Epithelial cell of prostate (primary cell): ENCODE data around the gene RNF150.
"Not testable (repeated sequence)": the region's sequence is repeated elsewhere in the genome, so short reads cannot be mapped to it uniquely, and the experiment has no call there.

ENCODE experiments used
- DNase-seq: peaks from one replicate; pipeline ENCODE4 v3.0.0-alpha.2; 2011; ENCODE audit warnings: low read depth, low spot score
- H3K27ac ChIP-seq: fragments of 450-650 bp; 2 replicates; pipeline ENCODE4 v1.5.1; 2017; ENCODE audit warnings: mild to moderate bottlenecking

Gene RNF150

DNA sequence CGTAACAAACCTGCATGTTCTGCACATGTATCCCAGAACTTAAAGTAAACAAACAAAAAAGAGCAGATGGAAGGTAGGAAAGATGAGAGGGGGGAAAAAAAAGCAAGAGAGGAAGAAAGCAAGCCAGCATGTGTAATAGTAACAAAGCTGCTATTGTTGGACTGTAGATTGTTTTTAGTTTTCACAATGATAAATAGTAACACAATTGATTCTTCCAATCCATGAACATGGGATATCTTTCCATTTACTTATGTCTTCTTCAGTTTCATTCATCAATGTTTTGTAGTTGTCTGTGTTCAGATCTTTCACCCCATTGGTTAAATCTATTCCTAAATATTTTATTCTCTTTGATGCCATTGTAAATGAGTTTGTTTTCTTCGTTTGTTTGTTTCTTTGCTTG is 292.1 kb downstream of the RNF150 start:
- no peak for DNase-seq
- no peak overlapping the region for H3K27ac ChIP-seq

DNA sequence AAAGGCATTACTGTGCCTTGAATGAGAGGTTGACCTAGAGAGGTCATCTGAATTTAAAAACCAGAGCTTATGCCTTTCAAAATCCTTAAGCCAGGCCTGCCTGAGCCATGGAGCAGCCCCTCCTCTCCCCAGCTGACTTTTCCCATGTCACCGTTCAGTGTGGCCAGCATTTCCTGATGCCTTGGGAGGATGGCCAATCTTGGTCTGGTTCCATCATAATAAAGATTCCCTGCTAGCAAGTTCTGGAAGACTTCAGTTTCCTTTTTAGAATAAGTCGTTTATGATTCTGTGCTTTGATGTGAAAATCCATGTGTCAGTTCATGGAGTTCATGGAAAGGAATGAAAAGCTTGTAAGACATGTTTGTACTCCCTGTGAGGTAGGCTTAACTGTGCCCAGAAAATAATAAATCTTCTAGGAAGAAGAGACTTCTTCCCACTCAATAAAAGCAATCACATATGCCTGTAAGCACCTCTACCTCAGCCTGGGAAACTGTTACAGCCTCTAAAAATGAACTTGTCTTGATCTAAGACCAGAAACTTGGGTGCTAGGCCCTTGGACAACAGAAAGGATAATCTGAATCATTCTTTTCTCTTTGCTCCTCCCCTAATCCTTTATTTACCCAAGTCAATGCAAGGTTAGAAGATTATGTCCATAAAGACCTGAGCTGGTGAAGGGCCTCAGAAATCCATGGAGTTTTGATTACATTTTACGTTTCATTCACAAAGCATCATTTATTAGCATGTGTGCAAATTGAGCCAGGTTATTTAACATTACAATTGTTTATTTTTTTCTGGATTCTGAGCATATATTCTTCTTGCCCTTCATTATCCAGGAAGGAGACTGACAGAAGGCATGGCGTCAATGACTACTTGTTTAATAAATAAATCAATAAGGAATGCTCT is 293.1 kb downstream of the RNF150 start:
- no peak for DNase-seq
- no peak overlapping the region for H3K27ac ChIP-seq

DNA sequence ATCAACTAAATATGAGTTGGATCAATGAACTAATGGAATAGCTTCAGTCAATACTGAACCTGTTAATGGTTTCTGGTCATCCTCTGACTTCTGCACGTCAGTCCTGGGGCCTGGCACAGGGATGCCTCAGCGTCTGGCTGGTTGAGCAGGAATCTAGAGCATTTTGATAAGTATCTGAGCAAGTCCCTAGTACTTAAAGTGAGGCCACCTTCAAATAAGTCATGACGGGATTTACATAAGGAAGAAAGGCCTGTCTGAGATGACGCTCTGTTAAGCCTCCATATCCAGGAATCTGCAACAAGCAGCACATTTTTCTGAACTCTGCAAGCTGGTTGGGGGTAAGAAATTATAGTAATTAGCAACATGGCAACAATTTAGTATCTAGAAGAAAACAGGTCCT is 293.9 kb downstream of the RNF150 start:
- H3K27ac ChIP-seq, result no peak overlapping the region
- no peak for DNase-seq

DNA sequence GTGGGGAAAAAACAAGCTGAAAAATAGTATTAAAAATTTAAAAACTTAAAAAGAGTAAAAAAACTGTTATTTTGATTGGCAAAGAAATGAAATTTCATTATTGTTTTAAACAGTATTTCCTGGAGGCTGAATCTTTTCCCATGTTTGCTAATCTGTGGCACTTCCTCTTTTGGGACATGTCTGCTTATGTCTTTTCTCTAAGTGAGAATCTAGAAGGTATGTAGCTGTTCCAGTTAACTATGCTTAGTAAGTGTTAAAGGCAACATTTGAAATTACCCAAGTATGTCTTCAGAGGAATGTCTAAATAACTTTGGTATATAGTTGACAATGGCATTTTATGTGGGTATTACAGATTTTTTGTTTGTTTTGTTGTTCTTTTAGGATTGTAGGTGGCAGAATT is 295.5 kb downstream of the RNF150 start:
- no peak for DNase-seq

DNA sequence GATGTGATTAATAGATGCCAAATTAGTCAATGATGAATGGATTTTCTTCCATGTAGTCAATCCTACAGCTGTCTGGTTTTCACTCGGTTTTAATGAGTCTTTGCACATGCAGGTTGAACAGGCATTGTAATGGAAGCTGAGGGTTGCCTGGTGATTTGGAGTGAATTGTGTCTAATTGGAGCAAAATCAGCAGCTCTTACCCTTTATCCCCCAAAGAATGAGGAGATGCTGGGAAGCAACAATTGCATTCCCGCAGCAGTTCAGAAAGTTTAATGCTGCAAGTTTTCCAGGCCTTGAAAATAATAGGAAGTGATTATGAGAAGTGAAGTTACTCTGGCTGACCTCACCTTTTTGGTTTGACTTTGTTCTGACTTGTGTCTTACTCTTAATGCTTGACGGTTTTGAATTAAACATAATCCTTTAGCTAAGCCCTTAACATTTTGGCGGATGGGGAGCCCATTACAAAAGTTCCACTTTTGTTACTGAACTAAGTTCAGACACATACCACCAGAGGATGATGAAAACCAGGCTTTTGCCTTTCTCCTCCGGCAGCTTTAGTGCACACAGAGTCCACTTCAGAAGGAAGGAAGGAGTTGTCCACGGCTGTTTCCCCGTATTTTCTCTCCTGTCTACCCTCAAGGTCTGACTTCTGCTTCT is 298.3 kb downstream of the RNF150 start:
- H3K27ac ChIP-seq, result no peak overlapping the region
- DNase-seq, result no peak

More for the DNA sequence above, 295.5 kb downstream of the RNF150 start:
- no peak overlapping the region for H3K27ac ChIP-seq

DNA sequence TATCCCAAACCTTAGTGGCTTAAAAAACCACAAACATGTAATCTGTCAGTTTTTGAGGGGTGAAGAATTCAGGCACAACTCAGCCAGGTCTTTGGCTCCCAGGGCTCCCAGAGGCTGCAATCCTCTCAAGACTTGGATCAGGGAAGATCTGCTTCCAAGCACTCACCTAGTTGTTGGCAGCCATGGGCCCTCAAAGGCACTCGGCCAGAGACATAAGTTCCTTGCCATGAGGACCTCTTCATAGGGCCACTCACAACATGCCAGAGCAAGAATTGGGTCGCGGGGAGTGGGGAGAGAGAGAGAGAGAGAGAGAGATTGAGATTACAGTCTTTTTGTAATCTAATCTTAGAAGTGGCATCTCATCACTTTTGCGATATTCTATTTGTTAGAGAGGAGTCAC is 300.0 kb downstream of the RNF150 start:
- DNase-seq, result no peak

DNA sequence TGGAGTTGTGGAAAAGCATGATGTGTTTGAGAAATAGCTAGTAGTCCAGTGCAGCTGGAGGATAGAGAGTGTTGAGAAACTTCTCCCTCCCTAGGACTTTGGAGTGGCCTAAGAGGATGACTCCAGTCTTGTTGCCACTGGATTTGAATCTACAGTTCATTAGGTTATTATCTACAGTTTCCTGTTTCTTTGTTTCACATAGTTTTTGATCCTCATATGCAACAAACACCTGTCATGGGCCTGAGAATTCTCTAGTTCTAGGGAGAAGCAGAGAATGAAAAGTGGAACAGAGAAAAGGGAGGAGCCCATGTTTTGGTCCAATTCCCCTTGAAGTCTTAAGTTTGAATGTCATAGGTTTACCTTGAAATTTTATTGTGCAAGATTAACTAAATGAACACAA is 303.4 kb downstream of the RNF150 start:
- H3K27ac ChIP-seq, result no peak overlapping the region
- DNase-seq, result no peak

More for the DNA sequence above, 300.0 kb downstream of the RNF150 start:
- no peak overlapping the region for H3K27ac ChIP-seq

DNA sequence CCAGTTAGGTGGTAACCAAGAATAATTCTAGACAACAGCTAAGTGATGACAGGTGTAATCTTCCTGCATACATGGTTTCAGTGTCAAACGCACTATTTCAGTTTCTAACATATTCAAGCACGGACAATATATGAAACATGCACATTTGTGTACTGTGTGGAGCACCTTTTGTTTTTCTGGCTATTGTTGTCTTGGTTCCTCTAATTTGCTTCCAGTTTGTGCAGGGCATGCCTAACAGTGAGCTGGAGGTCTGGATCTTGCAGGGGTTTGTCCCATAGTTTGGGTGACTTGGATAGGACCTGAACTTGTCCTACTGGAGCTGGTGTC is 306.6 kb downstream of the RNF150 start:
- H3K27ac ChIP-seq, result no peak overlapping the region
- no peak for DNase-seq

DNA sequence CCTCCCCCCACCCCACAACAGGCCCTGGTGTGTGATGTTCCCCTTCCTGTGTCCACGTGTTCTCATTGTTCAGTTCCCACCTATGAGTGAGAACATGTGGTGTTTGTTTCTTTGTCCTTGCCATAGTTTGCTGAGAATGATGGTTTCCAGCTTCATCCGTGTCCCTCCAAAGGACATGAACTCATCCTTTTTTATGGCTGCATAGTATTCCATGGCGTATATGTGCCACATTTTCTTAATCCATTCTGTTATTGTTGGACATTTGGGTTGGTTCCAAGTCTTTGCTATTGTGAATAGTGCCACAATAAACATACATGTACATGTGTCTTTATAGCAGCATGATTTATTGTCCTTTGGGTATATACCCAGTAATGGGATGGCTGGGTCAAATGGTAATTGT is 312.7 kb downstream of the RNF150 start:
- H3K27ac ChIP-seq, DNase-seq: not testable (repeated sequence)

DNA sequence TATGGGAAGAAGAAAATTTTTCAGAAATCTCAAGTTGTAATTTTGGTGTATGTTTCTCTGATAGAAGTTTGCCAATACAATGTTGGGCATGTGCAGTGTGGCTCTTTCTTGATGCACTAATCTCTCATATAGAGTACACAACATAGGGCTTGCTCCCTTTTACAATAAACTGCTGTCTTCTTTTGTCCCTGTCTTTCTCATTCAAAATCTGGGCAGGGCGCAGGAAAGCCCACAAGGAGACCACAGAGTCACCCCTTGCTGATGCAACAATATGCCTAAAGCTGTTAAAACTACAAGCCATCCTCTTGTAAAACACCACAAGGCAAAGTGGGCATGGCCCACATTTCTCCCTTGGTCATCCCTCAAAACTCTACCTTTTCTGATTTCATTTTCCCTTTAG is 313.7 kb downstream of the RNF150 start:
- H3K27ac ChIP-seq, result no peak overlapping the region
- no peak for DNase-seq

DNA sequence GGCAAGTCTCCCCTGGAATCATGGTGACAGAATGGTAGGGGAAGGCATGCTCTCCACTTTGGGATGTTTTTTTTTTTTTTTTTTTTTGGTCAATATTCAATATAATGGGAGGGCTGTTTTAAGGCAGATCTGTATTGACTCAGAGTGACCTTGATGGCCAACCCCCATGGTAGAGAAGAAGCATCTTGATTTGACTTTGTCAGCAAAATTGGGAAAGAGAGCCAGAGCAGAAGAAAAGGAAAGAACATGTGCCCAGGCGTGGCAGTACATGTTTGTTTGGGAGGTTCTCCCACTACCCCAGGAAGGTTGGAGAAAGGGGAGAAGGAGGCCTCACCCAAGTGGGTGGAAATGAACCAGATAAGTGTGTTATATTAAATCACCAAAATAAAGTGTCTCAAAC is 314.8 kb downstream of the RNF150 start:
- no peak overlapping the region for H3K27ac ChIP-seq
- DNase-seq, result no peak

DNA sequence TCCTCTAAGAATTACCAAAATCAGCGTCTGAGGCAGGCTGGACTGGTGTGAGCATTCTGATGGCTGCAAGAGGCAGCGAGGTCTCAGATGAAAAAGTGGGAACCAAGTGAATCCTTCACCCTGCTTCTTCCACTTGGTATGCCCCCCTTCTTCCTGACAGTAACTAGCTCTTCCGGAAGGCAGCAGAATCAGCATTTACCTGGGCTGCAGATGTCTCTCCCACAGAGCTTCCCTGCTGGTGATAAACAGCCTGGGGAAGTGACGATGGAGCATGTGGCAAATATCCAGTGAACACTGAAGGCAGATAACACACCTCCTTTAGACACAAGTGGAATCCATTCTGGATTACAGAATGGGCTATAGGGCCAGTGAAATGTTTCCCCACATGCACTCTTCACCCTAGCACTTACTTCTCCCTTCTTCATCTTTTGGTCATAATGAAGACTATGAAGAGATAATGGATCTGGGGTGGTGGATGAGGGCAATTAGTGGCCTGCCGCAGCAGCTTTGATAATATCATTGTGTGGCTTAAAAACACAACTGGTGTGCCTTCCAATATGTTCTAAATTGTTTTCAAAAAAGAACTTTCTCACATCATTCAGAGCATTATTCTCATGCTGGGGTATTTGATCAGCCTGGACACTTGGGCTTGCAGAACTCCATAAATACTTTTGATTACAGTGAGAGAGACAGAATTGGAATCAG is 316.3 kb downstream of the RNF150 start:
- no peak overlapping the region for H3K27ac ChIP-seq
- DNase-seq, result no peak

DNA sequence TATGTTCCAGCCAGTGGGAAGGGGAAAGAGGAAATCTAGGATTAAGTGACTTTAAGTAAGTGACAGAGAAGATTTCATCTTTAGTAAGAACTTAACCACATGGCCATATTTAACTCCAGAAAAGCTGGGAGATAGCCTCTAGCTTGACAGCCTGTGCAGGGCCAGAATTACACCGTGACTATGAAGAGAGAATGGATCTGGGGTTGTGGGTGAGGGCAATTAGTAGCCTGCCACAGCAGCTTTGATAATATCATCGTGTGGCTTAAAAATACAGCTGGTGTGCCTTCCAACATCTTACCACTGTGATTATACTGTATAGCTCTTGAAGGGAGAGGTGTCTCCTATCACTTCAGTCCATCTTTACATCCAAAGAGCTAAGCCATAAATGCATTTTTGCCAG is 319.5 kb downstream of the RNF150 start:
- no peak overlapping the region for H3K27ac ChIP-seq
- no peak for DNase-seq

DNA sequence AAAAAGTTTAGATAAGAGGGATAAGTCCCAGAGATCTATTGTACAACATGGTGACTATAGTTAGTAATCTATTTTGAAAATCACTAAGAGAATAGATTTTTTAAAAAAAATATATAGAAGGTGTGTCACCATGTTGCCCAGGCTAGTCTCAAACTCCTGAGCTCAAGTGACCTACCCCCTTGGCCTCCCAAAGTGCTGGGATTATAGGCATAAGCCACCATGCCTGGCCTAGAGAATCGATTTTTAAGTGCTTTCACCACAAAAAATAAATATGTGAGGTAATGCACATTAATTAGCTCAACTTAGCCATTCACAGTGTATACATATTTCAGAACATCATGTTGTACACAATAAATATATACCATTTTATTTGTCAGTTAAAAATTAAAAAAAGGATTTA is 320.4 kb downstream of the RNF150 start:
- no peak for DNase-seq
- H3K27ac ChIP-seq, result no peak overlapping the region

DNA sequence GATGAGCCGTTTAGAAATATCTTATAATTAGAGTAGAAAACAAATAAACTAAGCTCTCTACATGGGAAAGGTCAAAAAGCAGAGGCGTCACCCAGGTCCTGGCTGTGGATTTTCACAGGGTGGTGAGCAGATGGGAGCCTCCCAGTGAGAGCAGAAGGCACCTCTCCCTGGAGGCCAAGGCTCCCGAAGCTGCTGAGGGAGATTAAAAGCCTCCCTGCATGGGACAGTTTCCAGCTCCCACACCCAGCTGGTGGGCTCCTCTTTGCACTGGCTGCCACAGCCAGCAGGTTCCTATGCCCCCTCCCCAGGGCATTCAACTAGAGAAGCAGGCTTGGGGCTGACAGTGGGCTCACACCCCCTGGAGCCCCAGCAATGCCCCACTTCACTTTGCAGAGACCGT is 321.8 kb downstream of the RNF150 start:
- no peak for DNase-seq
- H3K27ac ChIP-seq, result no peak overlapping the region

DNA sequence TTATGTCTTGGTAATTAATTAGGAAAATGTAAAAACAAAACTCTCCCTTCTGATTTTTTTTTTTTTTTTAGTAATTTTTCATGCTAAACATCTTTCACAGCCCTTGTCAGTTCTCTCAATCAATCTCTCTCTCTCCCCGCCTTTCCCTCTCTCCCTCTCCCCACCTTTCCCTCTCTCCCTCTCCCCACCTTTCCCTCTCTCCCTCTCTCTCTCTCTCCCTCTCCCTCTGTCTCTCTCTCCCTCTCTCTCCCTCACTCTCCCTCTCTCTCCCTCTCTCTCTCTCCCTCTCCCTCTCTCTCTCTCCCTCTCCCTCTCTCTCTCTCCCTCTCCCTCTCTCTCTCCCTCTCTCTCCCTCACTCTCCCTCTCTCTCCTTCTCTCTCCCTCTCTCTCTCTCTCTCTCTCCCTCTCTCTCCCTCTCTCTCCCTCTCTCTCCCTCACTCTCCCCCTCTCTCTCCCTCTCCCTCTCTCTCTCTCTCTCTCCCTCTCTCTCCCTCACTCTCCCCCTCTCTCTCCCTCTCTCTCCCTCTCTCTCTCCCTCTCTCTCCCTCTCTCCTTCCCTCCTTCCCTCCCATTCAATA is 322.6 kb downstream of the RNF150 start:
- H3K27ac ChIP-seq, DNase-seq: not testable (repeated sequence)
